IMR-90 (cell line): ENCODE results near the gene AGO3.

Source experiments
- CTCF ChIP-seq: conservative IDR thresholded peaks from 2 replicates; pipeline ENCODE4 v1.5.1; 2012; ENCODE audit warnings: mild to moderate bottlenecking, low read depth, low read length, improper control_type of control experiment
- POLR2A ChIP-seq: IDR thresholded peaks from 2 replicates; pipeline ENCODE4 v1.6.1; 2012; ENCODE audit warnings: mild to moderate bottlenecking, low read depth, low read length

- TF ChIP-seq CTCF, result no peak
- TF ChIP-seq POLR2A, result no peak
These were observed 28.4 kb downstream of the AGO3 start for GRCh38 chr1:35959304-35959703.
